ENCODE data around the gene KLHL22.

KLHL22 gene

DNA sequence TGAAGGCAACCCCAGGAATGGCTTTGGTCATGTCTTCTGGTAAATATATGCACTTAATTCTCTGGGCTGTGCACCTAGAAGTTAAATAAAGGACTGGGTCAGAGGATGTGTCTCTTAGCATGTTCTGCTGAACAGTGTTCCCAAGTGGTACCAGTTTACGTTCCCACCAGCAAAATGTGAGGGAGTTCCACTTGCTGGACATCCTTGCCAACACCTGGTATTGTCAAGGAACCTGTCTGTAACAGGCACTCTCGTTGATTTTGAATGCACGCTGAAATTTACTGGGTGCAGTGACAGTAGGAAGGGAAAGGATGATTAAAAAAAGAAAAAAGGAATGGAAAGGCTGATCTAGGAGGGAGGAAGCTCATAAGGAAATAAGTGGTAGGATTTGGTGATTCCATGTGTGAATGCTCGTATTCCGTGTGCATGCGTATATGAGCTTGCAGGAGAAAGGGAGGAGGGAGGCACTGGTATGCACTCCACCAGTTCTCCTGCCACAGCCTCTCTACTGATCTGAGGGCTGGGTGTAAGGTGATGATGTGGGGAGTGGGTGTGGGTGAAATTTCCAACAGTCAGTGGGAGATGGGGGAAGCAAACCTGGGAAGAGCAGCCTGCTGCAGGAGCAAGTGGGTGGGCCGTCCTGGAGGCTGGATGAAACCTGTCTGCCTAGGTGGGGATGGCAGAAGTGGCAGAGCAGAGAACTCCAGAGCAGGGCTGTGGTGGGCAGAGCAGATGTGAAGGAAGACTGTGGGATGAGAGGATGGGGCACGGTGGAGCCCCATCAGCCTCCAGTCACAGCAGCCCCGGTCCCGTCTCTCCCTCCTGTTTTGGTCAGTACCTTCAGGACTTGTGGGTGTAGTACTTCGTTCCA lies 26.8 kb upstream of the KLHL22 start:
- H3K4me3 ChIP-seq (ENCODE audit: low read length), result no peak overlapping the region
- H3K9me3 ChIP-seq (ENCODE audit: control insufficient read depth, low read length), result no peaks in the 10 kb centered on the region
- no peaks in the 10 kb centered on the region for H3K36me3 ChIP-seq (ENCODE audit: control insufficient read depth, insufficient read depth, low read length)
- no peak overlapping the region for H3K9ac ChIP-seq (ENCODE audit: low read length)
- peaks cover 15% of the 10 kb centered on the region for H3K4me1 ChIP-seq (ENCODE audit: control insufficient read depth, insufficient read depth, low read length)
- H3K27me3 ChIP-seq (ENCODE audit: control insufficient read depth, insufficient read depth, low read length), result no peaks in the 10 kb centered on the region

- Histone ChIP-seq H3K4me3 (ENCODE audit: low read length) (no peak overlapping the region), H3K36me3 (ENCODE audit: control insufficient read depth, insufficient read depth, low read length) (no peaks in the 10 kb centered on the region), H3K27me3 (ENCODE audit: control insufficient read depth, insufficient read depth, low read length) (no peaks in the 10 kb centered on the region), H3K4me1 (ENCODE audit: control insufficient read depth, insufficient read depth, low read length) (peaks cover 19% of the 10 kb centered on the region), H3K9me3 (ENCODE audit: control insufficient read depth, low read length) (no peaks in the 10 kb centered on the region), H3K9ac (ENCODE audit: low read length) (no peak overlapping the region)
These were observed 24.5 kb upstream of the KLHL22 start for GRCh38 chr22:20520093-20520511.

GRCh38 chr22:20519558-20519957 lies 24.0 kb upstream of the KLHL22 start:
- Histone ChIP-seq H3K36me3 (ENCODE audit: control insufficient read depth, insufficient read depth, low read length) (no peaks in the 10 kb centered on the region), H3K4me1 (ENCODE audit: control insufficient read depth, insufficient read depth, low read length) (peaks cover 24% of the 10 kb centered on the region), H3K4me3 (ENCODE audit: low read length) (no peak overlapping the region), H3K9ac (ENCODE audit: low read length) (no peak overlapping the region), H3K9me3 (ENCODE audit: control insufficient read depth, low read length) (no peaks in the 10 kb centered on the region), H3K27me3 (ENCODE audit: control insufficient read depth, insufficient read depth, low read length) (no peaks in the 10 kb centered on the region)

GRCh38 chr22:20517841-20518592 lies 22.4 kb upstream of the KLHL22 start:
- no peaks in the 10 kb centered on the region for H3K27me3 ChIP-seq (ENCODE audit: control insufficient read depth, insufficient read depth, low read length)
- H3K9me3 ChIP-seq (ENCODE audit: control insufficient read depth, low read length), result no peaks in the 10 kb centered on the region
- H3K9ac ChIP-seq (ENCODE audit: low read length), result no peak overlapping the region
- peaks cover 18% of the 10 kb centered on the region for H3K4me1 ChIP-seq (ENCODE audit: control insufficient read depth, insufficient read depth, low read length)
- no peak overlapping the region for H3K4me3 ChIP-seq (ENCODE audit: low read length)
- H3K36me3 ChIP-seq (ENCODE audit: control insufficient read depth, insufficient read depth, low read length), result no peaks in the 10 kb centered on the region

- H3K27me3 ChIP-seq (ENCODE audit: control insufficient read depth, insufficient read depth, low read length), result no peaks in the 10 kb centered on the region
- H3K4me1 ChIP-seq (ENCODE audit: control insufficient read depth, insufficient read depth, low read length), result peaks cover 18% of the 10 kb centered on the region
- no peaks in the 10 kb centered on the region for H3K36me3 ChIP-seq (ENCODE audit: control insufficient read depth, insufficient read depth, low read length)
- no peak overlapping the region for H3K4me3 ChIP-seq (ENCODE audit: low read length)
- H3K9me3 ChIP-seq (ENCODE audit: control insufficient read depth, low read length), result no peaks in the 10 kb centered on the region
- H3K9ac ChIP-seq (ENCODE audit: low read length), result no peak overlapping the region
These were observed 21.8 kb upstream of the KLHL22 start for GRCh38 chr22:20517422-20517821.

DNA sequence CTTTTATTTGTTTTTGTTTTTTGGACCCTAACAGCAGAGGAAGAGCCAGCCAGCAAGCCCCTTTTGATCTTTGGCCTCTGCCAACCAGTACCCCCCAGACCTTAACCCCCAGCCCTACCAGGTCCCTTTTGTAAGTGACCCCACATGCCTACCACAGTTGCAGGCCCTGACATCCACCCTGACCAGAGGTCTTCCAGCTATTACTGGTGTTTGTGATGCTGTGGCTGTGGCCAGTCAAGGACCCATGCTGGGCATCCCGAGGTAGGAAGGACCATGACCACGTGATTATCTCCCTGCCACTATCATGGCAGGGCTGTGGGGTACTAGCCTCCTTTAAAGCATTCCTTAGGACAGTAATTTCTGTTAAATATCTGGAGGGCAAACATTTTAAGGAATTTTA lies 20.8 kb upstream of the KLHL22 start:
- H3K27me3 ChIP-seq (ENCODE audit: control insufficient read depth, insufficient read depth, low read length), result no peaks in the 10 kb centered on the region
- H3K4me1 ChIP-seq (ENCODE audit: control insufficient read depth, insufficient read depth, low read length), result peaks cover 21% of the 10 kb centered on the region
- H3K4me3 ChIP-seq (ENCODE audit: low read length), result no peak overlapping the region
- H3K36me3 ChIP-seq (ENCODE audit: control insufficient read depth, insufficient read depth, low read length), result no peaks in the 10 kb centered on the region
- H3K9ac ChIP-seq (ENCODE audit: low read length), result no peak overlapping the region
- no peaks in the 10 kb centered on the region for H3K9me3 ChIP-seq (ENCODE audit: control insufficient read depth, low read length)

GRCh38 chr22:20514658-20515406 lies 19.2 kb upstream of the KLHL22 start:
- Histone ChIP-seq H3K9ac (ENCODE audit: low read length) (no peak overlapping the region), H3K36me3 (ENCODE audit: control insufficient read depth, insufficient read depth, low read length) (no peaks in the 10 kb centered on the region), H3K27me3 (ENCODE audit: control insufficient read depth, insufficient read depth, low read length) (no peaks in the 10 kb centered on the region), H3K9me3 (ENCODE audit: control insufficient read depth, low read length) (no peaks in the 10 kb centered on the region), H3K4me3 (ENCODE audit: low read length) (no peak overlapping the region), H3K4me1 (ENCODE audit: control insufficient read depth, insufficient read depth, low read length) (peaks cover 36% of the 10 kb centered on the region)

- H3K9me3 ChIP-seq (ENCODE audit: control insufficient read depth, low read length), result no peaks in the 10 kb centered on the region
- H3K4me3 ChIP-seq (ENCODE audit: low read length), result no peak overlapping the region
- no peak overlapping the region for H3K9ac ChIP-seq (ENCODE audit: low read length)
- H3K36me3 ChIP-seq (ENCODE audit: control insufficient read depth, insufficient read depth, low read length), result no peaks in the 10 kb centered on the region
- H3K4me1 ChIP-seq (ENCODE audit: control insufficient read depth, insufficient read depth, low read length), result peaks cover 38% of the 10 kb centered on the region
- no peaks in the 10 kb centered on the region for H3K27me3 ChIP-seq (ENCODE audit: control insufficient read depth, insufficient read depth, low read length)
These were observed 16.1 kb upstream of the KLHL22 start for GRCh38 chr22:20511578-20512229.

GRCh38 chr22:20510811-20511577 lies 15.4 kb upstream of the KLHL22 start:
- no peak overlapping the region for H3K4me3 ChIP-seq (ENCODE audit: low read length)
- no peaks in the 10 kb centered on the region for H3K36me3 ChIP-seq (ENCODE audit: control insufficient read depth, insufficient read depth, low read length)
- no peaks in the 10 kb centered on the region for H3K9me3 ChIP-seq (ENCODE audit: control insufficient read depth, low read length)
- H3K9ac ChIP-seq (ENCODE audit: low read length), result peak overlapping the region; percentile 7
- no peaks in the 10 kb centered on the region for H3K27me3 ChIP-seq (ENCODE audit: control insufficient read depth, insufficient read depth, low read length)
- H3K4me1 ChIP-seq (ENCODE audit: control insufficient read depth, insufficient read depth, low read length), result peaks cover 38% of the 10 kb centered on the region

DNA sequence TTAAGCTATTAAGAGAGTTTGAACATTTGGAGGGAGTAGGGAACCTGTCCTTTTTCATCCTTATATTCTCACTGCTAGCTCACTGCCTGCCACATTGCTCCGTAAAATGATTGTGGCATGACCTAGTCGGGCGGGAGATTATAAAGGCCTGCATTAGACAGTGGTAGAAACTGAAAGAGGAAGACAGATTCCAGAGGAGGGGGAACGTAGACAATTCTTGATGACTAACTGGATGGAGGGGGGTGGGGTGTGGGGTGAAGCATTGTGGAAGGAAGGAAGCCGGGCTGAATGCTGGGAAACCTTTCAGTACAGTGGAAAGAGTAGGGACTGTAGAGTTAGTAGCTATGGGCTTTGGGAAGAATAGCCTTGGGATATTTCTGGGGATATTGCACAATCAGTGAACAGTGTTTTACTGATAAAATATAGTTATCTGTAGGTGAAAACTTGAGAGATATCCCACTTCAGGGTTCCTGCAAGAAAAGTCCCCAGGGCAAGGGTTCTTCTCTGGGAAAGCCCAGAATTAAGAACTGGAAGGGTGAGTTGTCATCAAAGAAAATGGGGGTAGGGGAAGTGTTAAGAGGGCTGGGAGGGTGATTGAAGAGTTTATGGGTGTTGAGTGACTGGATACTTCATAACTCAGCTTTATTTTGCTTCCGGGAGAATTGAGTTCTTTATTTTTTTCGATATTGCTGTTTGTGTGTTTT lies 13.9 kb upstream of the KLHL22 start:
- no peaks in the 10 kb centered on the region for H3K9me3 ChIP-seq (ENCODE audit: control insufficient read depth, low read length)
- peaks cover 31% of the 10 kb centered on the region for H3K4me1 ChIP-seq (ENCODE audit: control insufficient read depth, insufficient read depth, low read length)
- no peaks in the 10 kb centered on the region for H3K36me3 ChIP-seq (ENCODE audit: control insufficient read depth, insufficient read depth, low read length)
- peak overlapping the region; percentile 44 for H3K4me3 ChIP-seq (ENCODE audit: low read length)
- peak overlapping the region; percentile 77 for H3K9ac ChIP-seq (ENCODE audit: low read length)
- no peaks in the 10 kb centered on the region for H3K27me3 ChIP-seq (ENCODE audit: control insufficient read depth, insufficient read depth, low read length)

Measured in mucosa of stomach (tissue), 1 donor.